HG02981 (cell line): Measurements from ENCODE around the gene NEK7.
"Not testable (repeated sequence)": the region's sequence is repeated elsewhere in the genome, so short reads cannot be mapped to it uniquely, and the experiment has no call there.

Source experiments
- ATAC-seq: cut with Tn5 transposase; IDR thresholded peaks from one replicate; pipeline ENCODE4 v1.9.1; 2021; ENCODE audit warnings: mild to moderate bottlenecking, moderate library complexity; ENCODE audit not compliant: unreplicated experiment

The NEK7 gene

DNA sequence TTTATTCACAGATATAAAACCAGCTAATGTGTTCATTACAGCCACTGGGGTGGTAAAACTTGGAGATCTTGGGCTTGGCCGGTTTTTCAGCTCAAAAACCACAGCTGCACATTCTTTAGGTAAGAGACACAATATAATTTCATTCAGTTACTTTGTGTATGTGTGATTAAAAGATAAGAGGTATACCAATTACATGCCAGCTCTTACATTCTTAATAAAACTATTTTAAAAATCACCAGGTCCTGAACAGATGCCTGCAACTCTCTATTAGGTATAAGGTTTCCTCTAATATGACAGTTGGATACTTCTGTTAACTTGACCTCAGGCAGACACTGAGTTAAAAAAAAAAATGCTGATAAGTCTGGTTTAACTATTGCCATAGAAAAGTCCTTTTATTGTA is 122.1 kb downstream of the NEK7 start:
- ATAC-seq, result no peak

DNA sequence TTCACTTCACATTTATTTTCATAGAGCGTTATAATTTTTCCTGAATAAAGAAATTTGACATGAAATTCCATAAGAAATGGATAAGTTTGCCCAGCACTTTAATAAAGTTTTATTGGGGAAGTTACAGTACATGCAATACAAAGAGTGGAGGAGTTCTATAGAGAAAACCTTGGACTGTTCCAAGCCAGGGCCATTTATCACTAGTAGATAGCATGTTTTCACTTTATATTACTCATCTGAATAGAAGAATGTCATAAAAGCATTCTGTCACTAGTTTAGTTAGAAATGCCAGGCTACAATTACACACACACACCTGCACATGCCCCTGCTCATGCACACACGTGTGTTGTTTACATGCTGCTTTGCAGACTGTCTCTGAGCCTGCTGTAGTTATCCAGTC is 123.3 kb downstream of the NEK7 start:
- no peak for ATAC-seq

DNA sequence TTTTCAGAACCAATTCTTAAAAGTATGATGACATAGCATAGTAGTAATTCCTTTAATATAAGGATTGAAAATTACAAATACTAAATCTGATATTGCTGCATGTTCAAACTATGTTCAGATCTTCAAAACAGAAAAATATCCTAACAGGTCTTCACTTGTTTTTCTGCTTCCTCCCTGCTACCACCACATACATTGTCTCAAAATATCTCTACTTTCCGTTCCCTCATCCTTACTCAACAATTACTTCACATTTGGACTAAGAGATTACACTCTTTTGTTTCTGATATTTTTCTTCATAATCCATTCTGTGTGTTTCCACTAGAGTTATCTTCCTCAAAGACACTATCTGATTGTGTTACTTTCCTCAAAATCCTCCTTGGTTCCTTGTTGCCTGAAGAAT is 125.1 kb downstream of the NEK7 start:
- no peak for ATAC-seq

DNA sequence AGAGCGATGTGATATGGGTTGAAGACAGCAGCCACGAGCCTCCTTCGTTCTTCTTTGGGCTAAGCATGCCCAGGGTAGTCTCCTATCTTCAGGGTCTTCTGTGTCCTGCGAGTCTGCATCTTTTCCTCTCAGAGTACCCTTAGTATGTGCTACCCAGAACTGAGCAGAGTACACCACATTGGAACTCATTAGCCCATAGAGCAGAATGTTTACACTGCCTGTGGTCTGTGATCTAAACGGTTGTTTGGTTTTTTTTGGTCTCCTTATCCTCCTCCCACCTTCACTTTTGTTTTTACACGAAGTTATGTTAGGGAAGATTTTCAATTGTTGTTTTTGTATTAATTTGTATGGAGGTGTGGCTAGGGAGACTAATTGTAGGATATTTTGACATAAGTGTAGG is 126.4 kb downstream of the NEK7 start:
- no peak for ATAC-seq

DNA sequence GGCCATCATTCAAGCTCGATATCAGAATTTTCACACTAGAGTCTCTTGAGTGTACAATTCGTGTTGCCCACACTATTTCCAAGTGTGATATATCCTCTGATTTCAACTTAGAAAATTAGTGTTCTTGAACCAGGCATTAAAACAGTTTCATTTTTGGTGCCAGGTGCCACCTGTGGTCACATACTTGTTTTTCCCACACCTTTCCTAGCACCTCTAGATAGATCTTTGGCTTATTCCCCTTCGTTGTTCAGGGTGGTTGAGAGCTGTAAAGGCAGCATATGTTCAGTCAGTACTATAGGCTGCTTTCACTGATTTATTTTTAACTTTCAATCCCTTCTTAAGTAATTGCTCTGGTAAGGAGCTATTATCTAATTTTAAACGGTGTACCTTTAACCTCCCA is 131.1 kb downstream of the NEK7 start:
- no peak for ATAC-seq

DNA sequence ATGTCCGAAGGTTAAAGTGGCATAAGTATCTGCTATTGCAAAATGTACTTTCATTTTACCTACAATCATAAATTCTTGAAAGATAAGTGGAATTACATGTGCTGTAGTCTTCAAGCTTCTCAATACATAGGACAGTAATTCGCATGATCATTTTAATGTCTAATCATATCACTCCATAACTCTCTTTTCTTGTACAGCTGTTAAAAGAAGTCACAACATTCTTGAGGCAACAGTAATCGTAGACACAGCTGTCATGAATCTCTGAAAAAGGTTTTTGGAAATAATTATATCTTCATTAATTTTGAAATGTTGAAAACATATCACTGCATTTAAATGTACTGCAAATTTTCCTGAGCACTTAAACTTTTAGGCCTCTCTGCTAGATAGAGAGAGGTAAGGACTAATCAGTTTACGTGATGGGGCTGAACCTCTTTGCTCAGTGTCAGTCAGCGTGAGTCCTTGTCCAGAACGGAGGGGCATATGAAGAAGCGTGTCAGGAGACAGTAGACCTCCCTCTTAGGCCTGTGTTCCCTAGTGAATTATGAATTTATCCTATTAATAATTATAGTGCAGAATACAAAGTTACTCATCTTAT is 133.4 kb downstream of the NEK7 start:
- no peak for ATAC-seq

DNA sequence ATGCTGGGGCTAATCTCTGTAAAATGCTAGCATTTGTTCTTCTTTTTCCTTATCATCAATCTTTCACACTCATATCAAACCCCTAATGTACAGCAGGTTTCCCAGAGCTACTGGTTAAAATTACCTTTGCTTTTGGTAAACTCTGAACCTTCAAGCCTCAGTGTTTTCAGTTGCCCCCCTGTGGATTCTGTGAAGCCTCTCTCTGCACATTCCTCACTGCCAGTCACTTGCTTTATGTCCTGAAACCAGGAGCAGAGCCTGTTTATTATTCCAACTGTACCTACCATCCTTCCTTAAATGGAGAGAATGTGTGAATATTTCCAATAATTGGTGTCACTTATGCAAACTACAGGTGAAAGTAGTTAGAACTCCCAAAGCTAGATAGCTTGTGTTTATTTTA is 134.2 kb downstream of the NEK7 start:
- ATAC-seq, result no peak

DNA sequence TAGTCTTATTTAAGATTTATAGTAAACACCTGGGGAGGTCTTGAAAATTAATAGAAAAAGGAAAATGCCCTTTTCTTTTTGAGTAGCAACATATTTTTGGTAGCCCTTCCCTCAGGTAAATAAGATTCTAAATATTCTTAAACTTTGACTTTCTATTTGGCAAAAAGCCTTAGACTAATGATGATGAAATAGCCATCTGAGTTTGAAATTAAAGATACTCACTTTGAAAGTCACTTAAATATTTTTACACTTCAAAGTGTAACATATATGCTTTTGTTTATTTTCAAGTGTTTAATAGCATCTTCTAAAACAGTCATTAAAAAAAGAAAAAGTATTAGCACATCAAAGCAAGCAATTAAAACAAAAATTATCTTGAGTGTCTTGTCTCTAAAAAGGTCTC is 135.1 kb downstream of the NEK7 start:
- ATAC-seq, result no peak

DNA sequence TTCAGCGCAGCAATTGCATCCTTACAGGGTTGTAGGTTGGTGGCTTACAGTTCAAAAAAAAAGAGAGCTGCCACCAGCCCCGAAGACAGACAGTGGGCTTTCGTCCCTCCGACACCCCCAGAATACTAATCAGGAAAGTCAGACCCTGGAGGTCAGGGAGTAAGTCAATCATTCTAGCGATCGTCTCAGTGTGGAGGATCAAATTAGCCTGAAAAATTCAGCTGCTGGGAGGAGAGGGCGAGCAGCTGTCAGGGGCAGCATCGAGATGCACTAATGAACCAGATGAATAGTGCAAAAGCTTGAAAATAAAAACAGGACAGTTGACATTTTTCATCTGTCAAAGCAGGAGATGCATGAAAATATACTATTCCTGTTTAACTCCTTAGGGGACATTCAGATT is 138.4 kb downstream of the NEK7 start:
- ATAC-seq, result no peak

DNA sequence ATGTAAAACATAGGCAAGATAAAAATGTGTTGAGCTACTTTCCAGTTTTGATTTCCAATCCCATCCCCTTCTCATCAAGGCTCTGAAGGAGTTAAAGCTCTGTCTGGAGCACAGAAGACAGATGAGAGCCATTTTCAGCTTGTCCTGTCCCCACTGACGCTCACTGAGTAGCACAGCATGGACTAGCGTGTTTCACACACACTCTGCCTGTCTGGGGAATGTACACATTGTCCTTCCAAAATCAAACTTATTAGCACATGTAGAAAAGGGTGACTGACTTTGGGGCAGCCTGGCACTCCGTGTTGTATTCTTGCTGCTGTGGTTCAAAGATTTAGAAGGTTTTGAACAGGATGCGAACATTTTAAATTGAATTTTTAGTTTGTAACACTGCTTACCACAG is 139.2 kb downstream of the NEK7 start:
- no peak for ATAC-seq

DNA sequence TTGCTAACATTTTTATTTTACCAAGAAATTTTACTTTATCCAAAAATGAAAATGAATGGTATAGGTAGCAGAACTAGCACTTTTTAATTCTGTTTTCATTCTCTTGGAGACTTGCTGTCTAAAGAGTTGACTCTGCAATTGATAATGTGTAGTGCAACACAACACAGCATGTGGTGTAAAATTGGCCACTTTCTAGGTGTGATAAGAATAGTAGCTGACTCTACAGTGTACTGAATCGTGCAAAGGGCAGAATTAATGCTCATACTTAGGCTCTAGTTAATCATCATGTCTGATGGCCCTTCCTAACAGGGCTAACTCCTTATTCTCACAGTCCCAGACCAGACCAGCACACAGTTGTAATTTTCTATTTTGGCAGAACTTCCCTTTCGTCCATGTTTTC is 140.5 kb downstream of the NEK7 start:
- no peak for ATAC-seq

DNA sequence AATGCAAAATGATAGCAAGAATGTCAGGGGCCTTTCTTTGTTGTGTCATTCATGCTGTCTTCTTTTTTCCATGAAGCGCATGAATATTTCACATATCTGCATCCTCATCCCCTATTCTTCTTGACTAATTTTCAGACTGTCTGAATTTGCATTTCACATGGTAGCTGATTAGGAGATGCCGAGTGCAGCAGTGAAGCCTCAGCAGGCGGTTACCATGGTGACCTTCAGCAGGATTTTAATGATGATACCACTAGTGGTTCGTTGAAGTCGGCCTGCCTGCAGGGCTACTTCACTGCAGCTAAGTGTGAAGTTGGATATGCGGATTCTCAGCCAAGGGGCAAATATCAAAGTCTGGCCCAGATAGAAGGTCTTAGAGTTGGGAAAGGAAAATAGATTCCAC is 141.8 kb downstream of the NEK7 start:
- no peak for ATAC-seq

DNA sequence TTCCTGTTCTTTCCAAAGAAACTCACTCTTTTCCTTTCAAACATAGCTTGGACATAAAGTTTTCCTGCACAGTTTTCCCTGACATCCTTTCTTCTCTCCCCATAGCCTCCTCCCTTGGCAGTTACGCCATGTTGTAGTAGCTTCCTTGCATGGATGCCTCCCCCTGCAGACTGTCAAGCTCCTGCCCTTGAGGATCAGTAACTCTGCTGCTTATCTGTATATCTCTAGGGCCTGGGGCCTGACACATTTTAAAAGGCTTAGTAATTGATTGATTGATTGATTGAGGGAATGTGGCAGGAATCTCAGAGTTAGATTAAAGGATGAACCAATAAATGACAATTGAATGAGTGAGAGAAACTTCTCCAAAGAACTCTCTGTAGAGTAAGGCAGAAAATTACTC is 143.7 kb downstream of the NEK7 start:
- ATAC-seq, result no peak

DNA sequence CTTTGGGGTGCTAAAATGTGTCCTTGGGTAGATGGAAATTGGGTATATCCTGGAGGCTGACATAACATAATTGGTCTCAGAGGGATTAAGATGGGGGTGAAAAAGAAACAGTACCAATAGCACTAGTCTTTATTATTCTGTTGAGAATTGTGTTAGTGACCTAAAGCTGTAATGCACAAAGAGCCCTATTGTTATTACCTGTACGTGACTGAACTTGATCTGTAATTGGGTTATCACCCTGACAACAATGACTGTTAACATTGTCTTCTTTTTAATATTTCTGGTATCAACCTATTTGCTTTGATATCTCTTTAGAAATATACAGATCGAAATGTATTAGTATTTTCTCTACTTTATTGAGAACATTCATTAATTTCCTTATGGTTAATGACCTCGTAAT is 147.6 kb downstream of the NEK7 start:
- no peak for ATAC-seq

DNA sequence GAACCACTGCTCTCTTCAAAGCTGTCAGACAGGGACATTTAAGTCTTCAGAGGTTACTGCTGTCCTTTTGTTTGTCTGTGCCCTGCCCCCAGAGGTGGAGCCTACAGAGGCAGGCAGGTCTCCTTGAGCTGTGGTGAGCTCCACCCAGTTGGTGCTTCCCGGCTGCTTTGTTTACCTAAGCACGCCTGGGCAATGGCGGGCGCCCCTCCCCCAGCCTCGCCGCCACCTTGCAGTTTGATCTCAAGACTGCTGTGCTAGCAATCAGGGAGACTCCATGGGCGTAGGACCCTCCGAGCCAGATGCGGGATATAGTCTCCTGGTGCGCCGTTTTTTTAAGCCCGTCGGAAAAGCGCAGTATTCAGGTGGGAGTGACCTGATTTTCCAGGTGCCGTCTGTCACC is 158.0 kb downstream of the NEK7 start:
- not testable (repeated sequence) for ATAC-seq

DNA sequence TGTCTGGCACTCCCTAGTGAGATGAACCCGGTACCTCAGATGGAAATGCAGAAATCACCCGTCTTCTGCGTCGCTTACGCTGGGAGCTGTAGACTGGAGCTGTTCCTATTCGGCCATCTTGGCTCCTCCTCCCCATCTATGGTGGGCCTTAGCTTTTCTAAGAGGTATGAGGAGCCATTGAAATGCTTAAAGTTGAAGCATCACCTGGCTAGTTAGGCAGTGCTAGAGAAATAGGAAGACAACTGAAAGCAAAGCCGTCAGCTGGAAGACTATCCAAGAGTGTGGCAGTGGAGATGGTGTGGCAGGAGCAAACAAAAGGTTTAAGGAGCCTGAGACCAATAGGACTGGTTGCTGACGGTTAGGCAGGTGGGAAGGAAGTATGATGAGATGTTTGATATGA is 158.5 kb downstream of the NEK7 start:
- not testable (repeated sequence) for ATAC-seq

DNA sequence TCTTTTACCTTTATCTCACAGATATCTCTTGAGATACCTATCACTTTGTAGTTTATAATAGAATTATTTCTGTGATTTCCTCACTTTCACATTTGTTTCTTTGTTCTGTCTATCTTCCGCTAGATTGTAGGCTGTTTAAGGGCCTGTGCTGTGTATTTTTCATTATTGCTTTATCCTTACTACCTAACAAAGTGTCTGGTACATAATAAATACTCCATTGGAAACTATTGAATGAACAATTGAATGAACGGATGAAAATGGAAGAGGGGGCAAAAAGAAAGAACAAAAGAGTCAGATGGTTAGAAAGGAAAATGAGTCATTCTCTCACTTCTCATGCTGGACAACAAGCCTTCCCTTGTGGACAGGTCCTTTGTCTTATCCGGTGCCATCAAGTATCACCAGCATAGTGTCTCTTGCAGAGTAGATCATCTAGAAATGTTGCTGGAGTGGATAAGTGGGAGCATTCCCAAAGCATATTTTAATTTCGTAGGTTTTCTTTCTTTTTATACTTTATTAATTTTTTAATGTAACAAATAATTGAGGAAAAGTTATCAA is 159.8 kb downstream of the NEK7 start:
- no peak for ATAC-seq

DNA sequence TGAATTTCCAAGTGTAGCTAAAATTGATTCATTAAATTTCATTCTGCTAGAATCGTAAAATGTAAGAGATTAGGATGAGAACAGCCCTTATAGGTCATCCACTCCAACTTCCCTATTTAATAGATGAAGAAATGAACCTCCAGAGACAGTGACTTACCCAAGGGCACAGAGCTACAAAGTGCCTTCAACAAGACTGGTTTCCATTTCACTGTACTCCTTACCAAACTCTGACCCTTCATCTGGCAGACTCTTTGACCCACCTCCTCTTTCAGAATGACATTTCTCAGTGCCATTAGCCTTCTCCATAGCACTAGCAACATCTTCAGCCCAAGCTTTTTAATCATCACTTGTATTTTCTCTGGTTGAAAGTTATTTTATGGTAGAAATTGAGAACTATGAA is 161.3 kb downstream of the NEK7 start:
- peak; percentile 72 for ATAC-seq

DNA sequence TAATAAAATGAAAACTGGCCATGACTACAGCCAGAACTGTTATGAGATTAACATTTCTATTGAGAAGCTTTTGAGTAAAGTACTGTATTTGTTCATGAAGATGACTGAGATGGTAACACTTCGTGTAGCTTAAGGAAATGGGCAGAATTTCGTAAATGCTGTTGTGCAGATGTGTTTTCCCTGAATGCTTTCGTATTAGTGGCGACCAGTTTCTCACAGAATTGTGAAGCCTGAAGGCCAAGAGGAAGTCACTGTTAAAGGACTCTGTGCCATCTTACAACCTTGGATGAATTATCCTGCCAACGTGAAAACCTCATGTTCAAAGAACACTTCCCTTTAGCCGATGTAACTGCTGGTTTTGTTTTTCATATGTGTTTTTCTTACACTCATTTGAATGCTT is 164.0 kb downstream of the NEK7 start:
- no peak for ATAC-seq

DNA sequence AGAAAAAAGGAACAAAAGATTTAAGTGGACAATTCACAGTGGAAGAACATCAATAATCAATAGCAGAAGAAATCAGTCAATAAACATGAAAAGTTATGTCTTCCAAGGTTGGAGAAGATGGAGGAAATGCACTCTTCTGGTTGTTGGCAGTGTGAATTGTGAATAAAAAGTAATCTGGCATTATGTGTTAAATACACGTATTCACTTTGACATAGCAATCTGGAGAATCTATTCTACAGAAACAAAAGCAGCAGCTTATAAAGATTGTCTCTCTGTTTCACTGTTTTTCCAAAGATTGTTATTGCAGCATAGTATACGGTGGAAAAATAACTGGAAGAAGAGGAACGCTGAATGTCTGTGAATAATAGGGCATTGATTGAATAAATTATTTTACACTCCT is 169.4 kb downstream of the NEK7 start:
- no peak for ATAC-seq

DNA sequence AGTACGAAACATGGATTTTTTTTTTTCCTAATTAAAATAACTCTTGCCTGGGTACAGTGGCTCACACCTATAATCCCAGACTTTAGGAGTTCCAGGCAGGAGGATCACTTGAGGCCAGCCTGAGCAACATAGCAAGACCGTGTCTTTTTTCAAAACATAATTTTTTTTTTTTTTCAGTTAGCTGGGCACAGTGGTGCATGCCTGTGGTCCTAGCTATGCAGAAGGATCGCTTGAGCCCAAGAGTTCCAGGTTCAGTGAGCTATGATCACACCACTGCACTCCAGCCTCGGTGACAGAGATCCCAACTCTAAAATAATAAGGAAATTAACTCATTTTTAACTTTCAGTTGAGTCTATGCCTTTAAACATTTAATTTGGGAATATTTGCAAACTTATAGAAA is 170.1 kb downstream of the NEK7 start:
- no peak for ATAC-seq

DNA sequence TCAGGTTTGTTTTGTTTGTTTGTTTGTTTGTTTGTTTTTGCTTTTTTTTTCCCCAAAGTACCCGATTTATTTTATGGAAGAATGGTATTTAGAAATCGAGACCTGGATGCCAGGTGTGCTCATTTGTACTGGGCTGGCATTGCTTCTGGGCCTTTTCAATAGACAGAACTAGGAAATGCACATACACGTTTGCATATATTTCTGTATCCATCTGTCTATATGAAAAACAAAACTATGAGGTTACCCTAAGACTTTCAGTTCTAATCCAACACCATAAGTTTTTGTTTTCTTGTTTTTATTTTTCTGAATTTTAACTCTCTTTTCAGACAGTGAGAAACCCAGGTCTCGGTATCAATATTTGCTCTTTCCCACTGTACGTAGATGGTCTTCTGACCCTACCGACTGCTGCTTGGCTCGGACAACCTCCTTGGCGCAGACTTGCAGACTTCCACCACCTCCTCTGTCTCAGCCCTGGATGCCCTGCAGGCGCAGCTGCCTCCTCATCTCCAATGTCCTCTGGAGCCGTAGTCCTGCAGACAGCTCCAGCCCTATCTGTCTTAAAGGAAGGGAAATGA is 171.7 kb downstream of the NEK7 start:
- ATAC-seq, result no peak

DNA sequence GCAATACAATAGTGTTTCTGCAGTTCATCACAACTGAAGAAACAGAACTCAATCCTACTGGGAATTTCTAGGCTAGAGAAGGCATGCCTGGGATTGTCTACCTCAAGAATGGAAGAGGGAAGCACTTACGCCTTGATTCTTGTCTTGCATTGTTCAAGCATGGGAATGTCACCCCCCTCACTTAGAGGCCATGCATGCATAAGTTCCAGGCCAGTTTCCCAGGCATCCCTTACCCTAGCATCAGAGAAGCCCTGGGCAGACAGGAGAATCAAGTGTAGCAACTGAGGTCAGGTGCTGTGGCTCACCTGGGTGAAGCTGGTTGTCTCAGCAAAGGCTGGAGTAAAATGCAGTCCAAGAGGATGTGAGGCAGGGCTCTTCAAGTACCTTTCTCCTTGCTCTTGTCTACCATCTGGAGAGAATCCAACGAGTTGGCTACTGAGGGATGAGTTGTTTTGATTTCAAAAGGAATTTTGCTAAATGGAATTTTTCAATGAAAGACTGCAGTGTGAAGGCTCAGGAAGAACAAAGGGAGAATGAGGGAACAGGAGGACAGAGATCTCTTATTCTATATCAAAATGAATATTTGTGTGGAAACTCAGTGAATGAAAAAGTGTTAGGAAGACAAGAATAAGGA is 174.3 kb downstream of the NEK7 start:
- ATAC-seq, result no peak
